GM12878 (cell line): ENCODE measurements around the gene ZCCHC2. TPM values are rescaled to one million over a fixed set of nuclear protein-coding genes. Genes with fewer than 3 reads are reported as not detected.

Source experiments
- ATAC-seq: fragments of 200-7000 bp; cut with Tn5 transposase; 3 replicates; pipeline ENCODE4 v1.9.1; 2020; ENCODE audit warnings: mild to moderate bottlenecking, moderate library complexity
- BruUV-seq: library from RNA; stranded (reverse); fragments of 400-500 nt; replicated peaks from 2 replicates; lab custom pipeline; 2021; lab: Mats Ljungman, UMichigan
- CTCF ChIA-PET: fragments of 300-600 bp; sonication (Branson Sonifier 250); formaldehyde crosslinking; extraction: SDS; loops from one replicate; lab custom pipeline; 2021; ENCODE audit warnings: inconsistent platforms; lab: Yijun Ruan, JAX
- POLR2A ChIA-PET: fragments of 350-600 bp; formaldehyde crosslinking; extraction: SDS; loops from one replicate; lab custom pipeline; 2021; ENCODE audit warnings: inconsistent platforms; lab: Charles Lee
- RAD21 ChIA-PET: fragments of 300-600 bp; sonication (Branson Sonifier 250); formaldehyde crosslinking; loops from one replicate; lab custom pipeline; 2023; ENCODE audit warnings: antibody characterized with exemption; ENCODE audit not compliant: unreplicated experiment; lab: Charles Lee
- SMC1A ChIA-PET: fragments of 300-600 bp; sonication (Branson Sonifier 250); formaldehyde crosslinking; loops from one replicate; lab custom pipeline; 2023; ENCODE audit not compliant: unreplicated experiment, uncharacterized antibody; lab: Charles Lee
- DNase-seq: peaks from one replicate; pipeline ENCODE4 v3.0.0-alpha.2; 2011; ENCODE audit warnings: low read depth, low spot score
- FAIRE-seq: peaks from 3 replicates; lab custom pipeline; 2011; peaks lifted over from hg19 to GRCh38; lab: Jason Lieb, UNC
- H2AFZ ChIP-seq: 2 replicates; pipeline ENCODE4 v1.6.0; 2011; ENCODE audit warnings: low read depth, low read length, control low read depth; ENCODE audit not compliant: control insufficient read depth
- H3K27ac ChIP-seq: 2 replicates; pipeline ENCODE4 v1.5.1; 2011; ENCODE audit warnings: control low read depth; ENCODE audit not compliant: control insufficient read depth, insufficient read depth
- H3K27me3 ChIP-seq, 2 experiments: replicated peaks in 1 of 2; 2 replicates each; pipeline versions ENCODE4 v1.6.0 to v1.6.1; 2011; ENCODE audit warnings: low read length in 1 of 2; ENCODE audit not compliant: control insufficient read depth in 2 of 2, insufficient read depth in 2 of 2
- H3K36me3 ChIP-seq, 2 experiments: 2 replicates each; pipeline ENCODE4 v1.5.1; 2011; ENCODE audit warnings: low read length in 1 of 2; ENCODE audit not compliant: control insufficient read depth in 2 of 2, insufficient read depth in 2 of 2
- H3K4me1 ChIP-seq: 2 replicates; pipeline ENCODE4 v1.6.1; 2011; ENCODE audit warnings: mild to moderate bottlenecking, low read length, moderate library complexity, mixed read lengths; ENCODE audit not compliant: control insufficient read depth, insufficient read depth
- H3K4me2 ChIP-seq: 2 replicates; pipeline ENCODE4 v1.6.0; 2011; ENCODE audit warnings: control low read depth; ENCODE audit not compliant: control insufficient read depth, insufficient read depth
- H3K4me3 ChIP-seq: fragments of 200-600 bp; sonication (generic); 2 replicates; pipeline ENCODE4 v1.5.1; 2016
- H3K79me2 ChIP-seq: 2 replicates; pipeline ENCODE4 v1.6.0; 2011; ENCODE audit warnings: low read length; ENCODE audit not compliant: control insufficient read depth, insufficient read depth
- H3K9ac ChIP-seq: 2 replicates; pipeline ENCODE4 v1.8.0; 2011; ENCODE audit warnings: low read length, control low read depth, mixed read lengths; ENCODE audit not compliant: control insufficient read depth, insufficient read depth
- H3K9me3 ChIP-seq: replicated peaks from 3 replicates; pipeline ENCODE4 v1.5.1; 2011; ENCODE audit warnings: mild to moderate bottlenecking, low read length; ENCODE audit not compliant: control insufficient read depth, insufficient read depth
- H4K20me1 ChIP-seq: 2 replicates; pipeline ENCODE4 v1.6.0; 2011; ENCODE audit not compliant: control insufficient read depth, insufficient read depth
- EED ChIP-seq: sonication (generic); IDR thresholded peaks from 2 replicates; pipeline ENCODE4 v1.6.1; 2016; ENCODE audit warnings: antibody characterized with exemption, low read depth
- EGR1 ChIP-seq, 2 experiments: IDR thresholded peaks; 1 replicate in 1 of 2; 2 replicates in 1 of 2; pipeline ENCODE4 v1.6.1; 2011 to 2012; ENCODE audit warnings: low read depth in 2 of 2, low read length in 2 of 2, borderline replicate concordance in 1 of 2, mild to moderate bottlenecking in 1 of 2, moderate library complexity in 1 of 2
- FOS ChIP-seq: IDR thresholded peaks from 3 replicates; pipeline ENCODE4 v1.6.1; 2011; ENCODE audit warnings: borderline replicate concordance; ENCODE audit not compliant: insufficient read length; ENCODE audit errors: extremely low read depth
- GABPA ChIP-seq: IDR thresholded peaks from 2 replicates; pipeline ENCODE4 v1.6.1; 2014; ENCODE audit warnings: antibody characterized with exemption, low read depth, mild to moderate bottlenecking, inconsistent platforms
- MYB ChIP-seq: fragments of 150-350 bp; IDR thresholded peaks from 2 replicates; pipeline ENCODE4 v1.6.1; 2014; ENCODE audit warnings: mild to moderate bottlenecking, low read depth, low read length, borderline replicate concordance
- POLR2A ChIP-seq: IDR thresholded peaks from 2 replicates; pipeline ENCODE4 v1.6.1; 2011; ENCODE audit warnings: low read depth, mild to moderate bottlenecking, low read length
- POU2F2 ChIP-seq: IDR thresholded peaks from 3 replicates; pipeline ENCODE4 v1.6.1; 2011; ENCODE audit warnings: low read depth, mild to moderate bottlenecking, low read length, borderline replicate concordance
- SPI1 ChIP-seq: IDR thresholded peaks from 2 replicates; pipeline ENCODE4 v1.6.1; 2011; ENCODE audit warnings: low read depth, mild to moderate bottlenecking, low read length, moderate library complexity, borderline replicate concordance; ENCODE audit not compliant: insufficient read depth
- SRF ChIP-seq, 2 experiments: IDR thresholded peaks; 2 replicates each; pipeline ENCODE4 v1.6.1; 2011; ENCODE audit warnings: low read depth in 2 of 2, low read length in 2 of 2, mild to moderate bottlenecking in 1 of 2, moderate library complexity in 1 of 2
- TAF1 ChIP-seq: IDR thresholded peaks from 2 replicates; pipeline ENCODE4 v1.6.1; 2011; ENCODE audit warnings: mild to moderate bottlenecking, low read depth, low read length, borderline replicate concordance
- TCF7 ChIP-seq: IDR thresholded peaks from 2 replicates; pipeline ENCODE4 v1.6.1; 2014; ENCODE audit warnings: antibody characterized with exemption, borderline replicate concordance
- WGBS: methylation state at CpG from one replicate; pipeline ENCODE4 v1.1.6; 2016; ENCODE audit warnings: low lambda C conversion rate; ENCODE audit not compliant: insufficient replicate concordance, insufficient coverage; ENCODE audit errors: missing lambda C conversion rate; 5-methylcytosine and 5-hydroxymethylcytosine counted together
- in situ Hi-C: fragments of 300-500 bp; cut with MboI; formaldehyde crosslinking; loops from 9 replicates; pipeline ENCODE4 v1.14.3; 2018; ENCODE audit warnings: mixed read lengths
- intact Hi-C: fragments of 100-400 bp; cut with micrococcal nuclease; formaldehyde crosslinking; loops from one replicate; pipeline ENCODE4 v1.14.2; 2022; ENCODE audit not compliant: unreplicated experiment
- polyA plus RNA-seq, 11 experiments: library from polyadenylated mRNA; depleted of rRNA in 4 of 11; unstranded in 6 of 11; stranded (reverse) in 5 of 11; fragments of >200 nt; fragmentation: Nextera tagmentation in 4 of 11; fragmentation: Illumina TruSeq in 1 of 11; extraction: Ambion mirVana in 4 of 11; extraction: Trizol in 1 of 11; gene quantifications; 1 replicate in 1 of 11; 2 replicates in 10 of 11; pipeline versions ENCODE4 v1.2.1 to v1.2.3, GENCODE V29; 2011 to 2016; ENCODE audit warnings: inconsistent platforms in 2 of 11, missing spikeins in 2 of 11, low read depth in 1 of 11
- total RNA-seq, 4 experiments: library from RNA; depleted of rRNA in 3 of 4; stranded (reverse); fragments of >200 nt in 3 of 4; fragmentation: Illumina TruSeq in 1 of 4; extraction: Trizol in 1 of 4; gene quantifications; 2 replicates each; pipeline versions ENCODE4 v1.2.1 to v1.2.3, GENCODE V29; 2013 to 2021

Gene ZCCHC2
- total and polyA plus RNA-seq, 10 of the 15 experiments (the other 5 are each of a cell fraction or from before 2014, with no cell fraction given) = 1.7 to 17.4 (median 8.6) TPM

- POLR2A ChIA-PET = no interaction called here
- Histone ChIP-seq H2AFZ (no peak overlapping the region), H3K36me3 (no peaks in the 10 kb centered on the region), H3K4me1 (no peaks in the 10 kb centered on the region), H3K4me3 (no peak overlapping the region), H4K20me1 (no peaks in the 10 kb centered on the region), H3K9me3 (no peaks in the 10 kb centered on the region), H3K79me2 (no peaks in the 10 kb centered on the region), H3K4me2 (no peak overlapping the region), H3K9ac (no peak overlapping the region), H3K27ac (no peak overlapping the region), H3K27me3 (no peaks in the 10 kb centered on the region; a peak in 1 of 4 replicates)
- TF ChIP-seq TCF7 (no peak), TAF1 (no peak), POU2F2 (no peak), EED (no peak), SPI1 (no peak), SRF (IDR thresholded peaks at IDR 0.05; ENCODE audit: low read depth in 2 of 2, low read length in 2 of 2) (no peak), EGR1 (IDR thresholded peaks at IDR 0.05; ENCODE audit: borderline replicate concordance in 1 of 2, low read depth in 2 of 2, low read length in 2 of 2) (no peak), FOS (no peak), POLR2A (no peak), GABPA (no peak), MYB (no peak)
- no TSS peak for BruUV-seq
- SMC1A ChIA-PET = no interaction called here
- intact Hi-C loops = no loop called here
- in situ Hi-C loops = no loop called here
- CTCF ChIA-PET = interaction anchor here (0.7 kb wide), 1 partner anchor 21 kb away, joined by 3 read pairs; no protein-coding TSS in a partner anchor
- DNase-seq (no peak), ATAC-seq (no peak), FAIRE-seq (no peak)
- 62% methylated on average over 9 of the region's 9 CpGs for WGBS
- RAD21 ChIA-PET = no interaction called here
Observed at GRCh38 chr18:62607708-62608428, 85.0 kb downstream of the ZCCHC2 start.
